ENCODE results near the gene CUL4A. TPM values are rescaled to one million over a fixed set of nuclear protein-coding genes. Genes with fewer than 3 reads are reported as not detected.

CUL4A gene
- total RNA-seq, 1 donor from 2014 or later = 63.0 TPM

DNA sequence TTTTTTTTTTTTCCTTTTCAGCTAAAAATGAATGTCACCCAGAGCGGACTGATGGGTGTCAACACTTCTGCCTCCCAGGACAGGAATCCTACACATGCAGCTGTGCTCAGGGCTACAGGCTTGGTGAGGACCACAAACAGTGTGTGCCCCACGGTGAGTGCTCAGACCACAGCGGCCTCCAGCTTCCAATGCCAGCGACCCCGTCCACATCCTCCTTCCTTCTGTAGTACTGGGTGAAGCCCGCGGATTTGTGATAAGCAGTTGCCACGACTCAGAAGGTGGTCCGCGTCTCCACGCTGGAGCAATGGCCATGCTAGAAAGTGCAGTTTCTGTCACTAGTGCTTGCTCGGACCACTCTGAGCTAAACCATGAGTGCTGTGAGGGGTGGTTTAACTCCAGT lies 44.9 kb upstream of the CUL4A start:
- TF ChIP-seq CTCF (conservative IDR thresholded peaks at IDR 0.05) = no peak

DNA sequence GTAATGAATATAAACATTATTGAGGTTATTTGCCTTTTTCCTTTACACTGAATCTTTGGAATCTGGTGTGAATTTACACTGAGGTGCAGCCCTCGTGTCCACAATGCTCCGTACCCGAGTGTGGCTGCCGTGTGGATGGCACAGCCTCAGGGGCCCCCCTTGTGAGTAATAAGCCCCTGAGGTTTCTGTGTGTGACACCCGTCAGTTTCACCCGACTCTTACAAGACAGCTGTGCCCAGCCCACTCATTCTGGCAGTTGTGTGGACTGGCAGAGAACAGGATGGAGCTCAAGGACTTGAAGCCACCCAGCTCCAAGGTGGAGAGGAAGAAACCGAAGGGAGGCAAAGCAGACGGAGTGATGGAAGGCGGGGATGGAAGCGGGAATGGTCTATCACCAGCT lies 43.1 kb upstream of the CUL4A start:
- peaks cover 14% of the 10 kb centered on the region for H3K27me3 Mint-ChIP-seq (ENCODE audit: low read depth)
- no peak overlapping the region for H3K27ac Mint-ChIP-seq (ENCODE audit: unreplicated experiment)
- no peak overlapping the region for H3K4me3 Mint-ChIP-seq
- no peaks in the 10 kb centered on the region for H3K9me3 Mint-ChIP-seq
- DNase-seq (ENCODE audit: low read depth, low spot score) = no peak
- TF ChIP-seq CTCF (conservative IDR thresholded peaks at IDR 0.05) = no peak
- H3K36me3 Mint-ChIP-seq (ENCODE audit: low read depth) = peaks cover 20% of the 10 kb centered on the region
- no peaks in the 10 kb centered on the region for H3K4me1 Mint-ChIP-seq

More for the DNA sequence above, 44.9 kb upstream of the CUL4A start:
- DNase-seq (ENCODE audit: low read depth, low spot score) = no peak
- Mint-ChIP-seq H3K4me3 (no peak overlapping the region), H3K4me1 (peaks cover 5% of the 10 kb centered on the region), H3K9me3 (no peaks in the 10 kb centered on the region), H3K27me3 (ENCODE audit: low read depth) (peaks cover 29% of the 10 kb centered on the region), H3K36me3 (ENCODE audit: low read depth) (peaks cover 20% of the 10 kb centered on the region), H3K27ac (ENCODE audit: unreplicated experiment) (no peak overlapping the region)

- Mint-ChIP-seq H3K27me3 (ENCODE audit: low read depth) (peaks cover 11% of the 10 kb centered on the region), H3K4me1 (no peaks in the 10 kb centered on the region), H3K9me3 (no peaks in the 10 kb centered on the region), H3K4me3 (no peak overlapping the region), H3K27ac (ENCODE audit: unreplicated experiment) (no peak overlapping the region), H3K36me3 (ENCODE audit: low read depth) (peaks cover 20% of the 10 kb centered on the region)
- DNase-seq (ENCODE audit: low read depth, low spot score) = no peak
- TF ChIP-seq CTCF (conservative IDR thresholded peaks at IDR 0.05) = no peak
Observed at GRCh38 chr13:113166681-113167080, 42.7 kb upstream of the CUL4A start.

DNA sequence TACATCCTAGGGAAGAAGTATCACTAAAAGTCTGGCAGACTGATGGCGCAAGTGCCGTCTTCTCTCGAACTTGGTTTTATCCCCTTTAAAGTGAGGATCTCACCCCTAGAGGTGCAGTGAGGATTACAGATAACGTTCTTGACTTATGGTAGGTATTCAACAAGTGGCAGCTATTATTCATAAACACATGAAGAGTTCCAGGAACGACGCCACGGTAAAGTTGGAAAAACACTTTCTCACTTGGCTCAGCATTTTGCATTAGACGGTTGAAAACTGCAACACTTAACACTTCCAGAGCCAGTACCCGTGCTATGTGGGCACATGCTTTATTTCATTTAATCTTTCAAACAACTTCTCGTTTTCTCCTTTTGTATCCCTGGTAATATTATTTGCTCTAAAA lies 42.3 kb upstream of the CUL4A start:
- DNase-seq (ENCODE audit: low read depth, low spot score) = no peak
- no peaks in the 10 kb centered on the region for H3K4me1 Mint-ChIP-seq
- TF ChIP-seq CTCF (conservative IDR thresholded peaks at IDR 0.05) = no peak

GRCh38 chr13:113167575-113167974 lies 41.8 kb upstream of the CUL4A start:
- no peaks in the 10 kb centered on the region for H3K9me3 Mint-ChIP-seq
- H3K4me1 Mint-ChIP-seq = no peaks in the 10 kb centered on the region
- peaks cover 11% of the 10 kb centered on the region for H3K27me3 Mint-ChIP-seq (ENCODE audit: low read depth)
- H3K36me3 Mint-ChIP-seq (ENCODE audit: low read depth) = peaks cover 20% of the 10 kb centered on the region
- no peak overlapping the region for H3K4me3 Mint-ChIP-seq
- DNase-seq (ENCODE audit: low read depth, low spot score) = no peak
- no peak for TF ChIP-seq CTCF (conservative IDR thresholded peaks at IDR 0.05)
- no peak overlapping the region for H3K27ac Mint-ChIP-seq (ENCODE audit: unreplicated experiment)

More for the DNA sequence above, 42.3 kb upstream of the CUL4A start:
- H3K36me3 Mint-ChIP-seq (ENCODE audit: low read depth) = peaks cover 20% of the 10 kb centered on the region
- H3K9me3 Mint-ChIP-seq = no peaks in the 10 kb centered on the region
- H3K27me3 Mint-ChIP-seq (ENCODE audit: low read depth) = peaks cover 11% of the 10 kb centered on the region
- H3K4me3 Mint-ChIP-seq = no peak overlapping the region
- no peak overlapping the region for H3K27ac Mint-ChIP-seq (ENCODE audit: unreplicated experiment)

DNA sequence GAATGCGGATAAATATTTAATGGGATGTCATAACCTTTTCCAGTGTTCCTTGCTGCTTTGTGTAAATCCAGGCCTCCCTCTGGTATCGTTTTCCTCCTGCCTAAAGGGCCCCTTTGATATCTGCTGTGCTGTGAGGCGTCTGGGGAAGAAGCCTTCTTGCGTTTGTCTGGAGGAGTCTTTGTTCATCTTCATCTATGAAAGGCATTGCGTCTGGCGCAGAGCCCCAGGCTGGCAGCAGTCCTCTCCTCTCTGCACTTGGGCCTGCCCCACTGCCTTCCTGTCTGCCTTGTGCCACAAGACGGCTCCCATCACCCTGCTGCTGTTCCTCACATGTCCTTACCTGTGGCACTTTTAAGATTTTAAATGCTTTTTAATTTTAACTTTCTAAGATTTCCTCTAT lies 41.2 kb upstream of the CUL4A start:
- Mint-ChIP-seq H3K27ac (ENCODE audit: unreplicated experiment) (no peak overlapping the region), H3K36me3 (ENCODE audit: low read depth) (peaks cover 20% of the 10 kb centered on the region), H3K9me3 (no peaks in the 10 kb centered on the region), H3K4me1 (no peaks in the 10 kb centered on the region), H3K27me3 (ENCODE audit: low read depth) (peaks cover 5% of the 10 kb centered on the region), H3K4me3 (no peak overlapping the region)
- no peak for TF ChIP-seq CTCF (conservative IDR thresholded peaks at IDR 0.05)
- DNase-seq (ENCODE audit: low read depth, low spot score) = no peak
